Measurements from ENCODE around the gene ANXA4. TPM values are rescaled to one million over a fixed set of nuclear protein-coding genes. Genes with fewer than 3 reads are reported as not detected.

The ANXA4 gene
- total RNA-seq, 4 donors from 2014 or later: 24.8 to 66.4 (median 43.6) TPM

DNA sequence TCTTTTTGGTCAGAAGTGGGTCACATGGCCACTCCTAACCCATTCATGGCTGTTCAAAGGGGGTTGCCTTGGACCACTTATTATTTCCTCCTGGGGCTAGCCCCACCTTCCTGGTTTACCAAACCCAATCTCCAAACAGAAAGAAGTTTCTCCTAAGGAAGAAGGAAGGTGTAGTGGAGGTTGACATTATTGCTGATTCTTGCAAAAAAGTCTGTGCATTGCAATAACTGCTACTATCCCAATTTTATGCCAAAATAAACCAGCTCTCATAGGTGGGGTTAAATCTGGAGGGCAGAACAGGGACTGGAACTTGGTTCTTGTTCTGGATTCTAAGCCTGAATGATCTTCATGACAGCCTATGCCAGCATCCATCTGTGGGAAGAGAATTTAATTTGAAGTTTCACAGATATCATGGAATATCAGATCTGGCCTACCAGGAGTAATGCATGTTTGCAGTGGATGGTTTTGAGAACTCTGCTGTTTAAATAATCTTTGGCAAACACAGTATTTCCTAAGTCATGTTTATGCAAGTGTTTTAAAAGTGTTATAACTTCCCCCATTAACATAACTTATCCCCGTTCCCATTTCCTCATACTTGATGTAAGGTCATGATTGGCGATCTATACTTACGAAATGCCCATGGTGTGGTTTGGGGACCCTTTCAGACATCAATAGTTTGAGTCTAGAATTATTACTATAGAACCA, 11.9 kb downstream of the ANXA4 start:
- Histone ChIP-seq H3K27me3 (no peaks in the 10 kb centered on the region), H3K27ac (peak overlapping the region; percentile 24 to 77 (median 66)), H3K4me1 (peaks cover 21 to 72% (median 27%) of the 10 kb centered on the region in 3 donors), H3K4me3 (no peak overlapping the region), H3K36me3 (peaks cover 0 to 21% (median 0%) of the 10 kb centered on the region in 3 donors), H3K9me3 (no peaks in the 10 kb centered on the region)
- DNase-seq: no peak
- intact Hi-C loops (cut with DNase I): no loop called here
- no peak for TF ChIP-seq POLR2A (IDR thresholded peaks at IDR 0.05)
- TF ChIP-seq, protein P1, sequence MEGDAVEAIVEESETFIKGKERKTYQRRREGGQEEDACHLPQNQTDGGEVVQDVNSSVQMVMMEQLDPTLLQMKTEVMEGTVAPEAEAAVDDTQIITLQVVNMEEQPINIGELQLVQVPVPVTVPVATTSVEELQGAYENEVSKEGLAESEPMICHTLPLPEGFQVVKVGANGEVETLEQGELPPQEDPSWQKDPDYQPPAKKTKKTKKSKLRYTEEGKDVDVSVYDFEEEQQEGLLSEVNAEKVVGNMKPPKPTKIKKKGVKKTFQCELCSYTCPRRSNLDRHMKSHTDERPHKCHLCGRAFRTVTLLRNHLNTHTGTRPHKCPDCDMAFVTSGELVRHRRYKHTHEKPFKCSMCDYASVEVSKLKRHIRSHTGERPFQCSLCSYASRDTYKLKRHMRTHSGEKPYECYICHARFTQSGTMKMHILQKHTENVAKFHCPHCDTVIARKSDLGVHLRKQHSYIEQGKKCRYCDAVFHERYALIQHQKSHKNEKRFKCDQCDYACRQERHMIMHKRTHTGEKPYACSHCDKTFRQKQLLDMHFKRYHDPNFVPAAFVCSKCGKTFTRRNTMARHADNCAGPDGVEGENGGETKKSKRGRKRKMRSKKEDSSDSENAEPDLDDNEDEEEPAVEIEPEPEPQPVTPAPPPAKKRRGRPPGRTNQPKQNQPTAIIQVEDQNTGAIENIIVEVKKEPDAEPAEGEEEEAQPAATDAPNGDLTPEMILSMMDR (IDR thresholded peaks at IDR 0.05): no peak
- 42 to 58% methylated on average over 3 of the region's 3 CpGs for WGBS, 2 donors

DNA sequence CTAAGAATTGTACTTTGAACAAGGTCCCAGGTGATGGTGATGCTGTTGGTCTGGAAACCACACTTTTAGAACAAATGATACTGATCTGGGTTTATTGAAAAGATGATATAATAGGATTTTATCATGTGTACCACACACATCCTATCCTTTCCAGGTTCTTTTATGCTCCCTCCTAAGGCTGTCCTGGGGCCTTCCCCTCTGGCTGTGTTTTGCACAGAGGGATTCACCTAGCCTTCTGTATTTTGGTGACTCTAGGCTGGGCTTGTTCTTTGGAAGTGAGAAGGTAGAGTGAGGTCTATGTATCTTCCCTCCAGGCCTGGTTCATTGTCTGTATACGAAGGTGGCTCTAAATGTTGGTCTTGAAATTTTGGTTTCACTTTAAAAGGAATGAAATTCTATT, 12.7 kb downstream of the ANXA4 start:
- Histone ChIP-seq H3K27ac (peak overlapping the region; percentile 24 to 77 (median 66)), H3K9me3 (no peaks in the 10 kb centered on the region), H3K4me3 (no peak overlapping the region), H3K4me1 (peaks cover 21 to 69% (median 27%) of the 10 kb centered on the region in 3 donors), H3K27me3 (no peaks in the 10 kb centered on the region), H3K36me3 (peaks cover 0 to 19% (median 0%) of the 10 kb centered on the region in 3 donors)
- WGBS, 2 donors: 50 to 64% methylated on average over 1 of the region's 1 CpG
- TF ChIP-seq, protein P1 (IDR thresholded peaks at IDR 0.05): no peak
- no peak for TF ChIP-seq POLR2A (IDR thresholded peaks at IDR 0.05)
- DNase-seq: no peak
- intact Hi-C loops (cut with DNase I): no loop called here

DNA sequence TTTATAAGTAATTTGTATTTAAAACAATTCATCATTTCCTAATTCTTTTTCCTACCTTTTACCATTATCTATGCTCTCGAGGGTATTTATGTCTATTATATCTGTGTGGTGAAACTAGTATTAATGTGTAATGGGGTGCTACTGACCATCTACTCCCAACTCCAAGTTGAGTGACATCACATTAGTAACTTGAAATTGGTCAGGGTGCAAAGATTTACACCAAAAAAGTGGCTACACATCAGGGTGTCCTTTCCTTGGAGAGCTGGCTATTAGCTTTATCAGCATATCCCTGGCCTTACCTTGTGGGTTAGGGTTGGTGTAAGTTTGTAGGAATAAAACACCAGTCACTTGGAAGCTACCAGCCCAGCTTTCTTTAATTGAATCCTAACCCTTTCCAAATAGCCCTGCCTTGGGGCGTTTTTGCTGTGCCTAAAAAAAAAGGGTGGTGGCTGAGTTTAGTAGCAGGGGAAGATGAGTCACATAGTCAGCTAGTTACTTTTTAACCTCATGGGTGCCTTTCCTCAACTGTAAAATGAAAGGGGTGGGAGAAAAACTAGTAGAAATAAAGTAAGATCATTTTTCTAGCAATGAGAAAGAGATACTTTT, 14.0 kb downstream of the ANXA4 start:
- Histone ChIP-seq H3K4me1 (peaks cover 21 to 56% (median 27%) of the 10 kb centered on the region in 3 donors), H3K9me3 (no peaks in the 10 kb centered on the region), H3K27ac (peak overlapping the region; percentile 8 to 77 (median 54)), H3K4me3 (no peak overlapping the region), H3K27me3 (no peaks in the 10 kb centered on the region), H3K36me3 (peaks cover 0 to 19% (median 0%) of the 10 kb centered on the region in 3 donors)
- TF ChIP-seq, protein P1 (IDR thresholded peaks at IDR 0.05): no peak
- no peak for TF ChIP-seq POLR2A (IDR thresholded peaks at IDR 0.05)
- intact Hi-C loops (cut with DNase I): no loop called here
- WGBS, 2 donors: 27% methylated on average over 2 of the region's 2 CpGs
- no peak for DNase-seq

DNA sequence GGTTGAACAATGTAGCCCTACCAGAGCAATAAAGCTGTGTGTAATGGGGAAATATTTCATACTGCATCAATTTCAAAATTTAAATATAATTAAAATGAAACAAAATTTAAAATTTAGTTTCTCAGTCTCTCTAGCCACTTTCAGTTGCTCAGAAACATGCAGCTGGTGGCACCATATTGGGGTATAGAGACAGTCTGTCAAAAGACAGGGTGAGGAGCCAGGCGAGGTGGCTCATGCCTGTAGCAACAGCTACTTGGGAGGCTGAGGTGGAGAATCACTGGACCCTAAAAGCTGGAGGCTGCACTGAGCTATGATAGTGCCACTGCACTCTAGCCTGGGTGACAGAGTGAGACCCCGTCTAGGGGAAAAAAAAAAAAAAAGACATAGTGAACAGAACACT, 20.1 kb downstream of the ANXA4 start:
- H3K27ac ChIP-seq: peak overlapping the region; percentile 82 to 90 (median 89)
- no peak for TF ChIP-seq POLR2A (IDR thresholded peaks at IDR 0.05)
- TF ChIP-seq, protein P1 (IDR thresholded peaks at IDR 0.05): no peak
- no peak for DNase-seq
- H3K9me3 ChIP-seq: no peaks in the 10 kb centered on the region
- intact Hi-C loops (cut with DNase I): no loop called here
- peaks cover 0 to 19% (median 0%) of the 10 kb centered on the region in 3 donors for H3K36me3 ChIP-seq
- H3K4me3 ChIP-seq: peak overlapping the region in 1 of 4 donors; percentile 34
- 74 to 96% methylated on average over 2 of the region's 2 CpGs for WGBS, 2 donors
- H3K27me3 ChIP-seq: no peaks in the 10 kb centered on the region
- peaks cover 22 to 57% (median 24%) of the 10 kb centered on the region in 3 donors for H3K4me1 ChIP-seq

Measured in esophagus squamous epithelium (tissue), 5 donors.